ENCODE results near the gene MOV10L1. TPM values are rescaled to one million over a fixed set of nuclear protein-coding genes. Genes with fewer than 3 reads are reported as not detected.
"Not testable (repeated sequence)": the region's sequence is repeated elsewhere in the genome, so short reads cannot be mapped to it uniquely, and the experiment has no call there.

MOV10L1 gene
- total and polyA plus RNA-seq, 9 of the 15 experiments (the other 6 are each of a cell fraction or from before 2014, with no cell fraction given): 0.06 to 0.43 (median 0.15) TPM

DNA sequence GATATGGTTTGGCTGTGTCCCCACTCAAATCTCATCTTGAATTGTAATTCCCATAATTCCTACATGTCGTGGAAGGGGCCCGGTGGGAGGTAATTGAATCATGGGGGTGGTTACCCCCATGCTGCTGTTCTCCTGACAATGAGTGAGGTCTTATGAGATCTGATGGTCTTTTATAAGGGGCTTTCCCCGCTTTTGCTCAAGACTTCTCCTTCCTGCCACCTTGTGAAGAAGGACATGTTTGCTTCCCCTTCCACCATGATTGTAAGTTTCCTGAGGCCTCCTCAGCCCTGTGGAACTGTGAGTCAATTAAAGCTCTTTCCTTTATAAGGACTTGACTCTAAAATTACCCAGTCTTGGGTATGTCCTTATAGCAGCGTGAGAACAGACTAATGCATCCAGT, 2.8 kb upstream of the MOV10L1 start:
- H3K4me2 ChIP-seq (ENCODE audit: insufficient read depth, low read length); H2AFZ ChIP-seq (ENCODE audit: low read depth, low read length); intact Hi-C loops (cut with micrococcal nuclease); CTCF ChIA-PET (ENCODE audit: low intra/inter-chr PET ratio); H3K27ac ChIP-seq (ENCODE audit: extremely low read depth, low read depth, low read length); H3K4me3 ChIP-seq; ATAC-seq; BruUV-seq (replicated peaks); FAIRE-seq; in situ Hi-C loops (cut with MboI); H3K27me3 ChIP-seq (ENCODE audit: control insufficient read depth in 2 of 2, insufficient read depth in 2 of 2, low read length in 2 of 2); H3K9me1 ChIP-seq (ENCODE audit: control insufficient read depth, insufficient read depth, low read length); H3K9ac ChIP-seq (ENCODE audit: insufficient read depth in 1 of 2, low read depth in 2 of 2, low read length in 2 of 2); POLR2A ChIA-PET; H3K79me2 ChIP-seq (ENCODE audit: control insufficient read depth, insufficient read depth, low read length); DNase-seq (ENCODE audit: extremely low read depth in 1 of 4, low spot score in 3 of 4); H3K36me3 ChIP-seq (ENCODE audit: control insufficient read depth, insufficient read depth, low read length); H4K20me1 ChIP-seq (replicated peaks; ENCODE audit: control insufficient read depth, insufficient read depth, low read length); H3K9me3 ChIP-seq (replicated peaks; ENCODE audit: control insufficient read depth, insufficient read depth, low read depth, low read length): not testable (repeated sequence)
- H3K4me1 ChIP-seq (replicated peaks in 1 of 2; ENCODE audit: control insufficient read depth in 2 of 2, insufficient read depth in 2 of 2, low read length in 2 of 2): peaks cover 11 to 19% of the 10 kb centered on the region in 2 experiments; a peak in 4 of 5 replicates
- 57% methylated on average over 4 of the region's 4 CpGs for WGBS (ENCODE audit: insufficient coverage, low coverage, missing lambda C conversion rate)

DNA sequence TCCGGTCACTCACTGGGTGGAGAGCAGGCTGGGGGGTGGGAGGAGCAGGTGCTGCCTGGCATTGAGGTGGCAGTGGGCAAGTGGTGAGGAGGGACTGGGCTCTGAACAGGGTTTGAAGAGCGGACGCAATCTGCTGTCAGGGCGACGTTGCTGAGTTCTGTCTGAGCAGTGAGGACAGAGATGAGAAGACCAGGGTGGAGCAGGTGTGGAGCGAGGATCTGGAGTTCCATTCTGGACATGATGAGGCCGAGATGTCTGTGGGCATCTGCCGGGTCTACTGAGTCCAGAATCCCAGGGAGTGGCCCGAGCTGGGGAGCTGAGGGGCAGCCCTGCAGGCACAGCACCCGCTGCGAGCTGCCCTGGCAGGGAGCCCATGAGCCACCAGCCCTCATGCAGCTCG, 2.2 kb upstream of the MOV10L1 start:
- no peak for ATAC-seq
- H2AFZ ChIP-seq (ENCODE audit: low read depth, low read length): no peak overlapping the region
- TF ChIP-seq, protein P1, sequence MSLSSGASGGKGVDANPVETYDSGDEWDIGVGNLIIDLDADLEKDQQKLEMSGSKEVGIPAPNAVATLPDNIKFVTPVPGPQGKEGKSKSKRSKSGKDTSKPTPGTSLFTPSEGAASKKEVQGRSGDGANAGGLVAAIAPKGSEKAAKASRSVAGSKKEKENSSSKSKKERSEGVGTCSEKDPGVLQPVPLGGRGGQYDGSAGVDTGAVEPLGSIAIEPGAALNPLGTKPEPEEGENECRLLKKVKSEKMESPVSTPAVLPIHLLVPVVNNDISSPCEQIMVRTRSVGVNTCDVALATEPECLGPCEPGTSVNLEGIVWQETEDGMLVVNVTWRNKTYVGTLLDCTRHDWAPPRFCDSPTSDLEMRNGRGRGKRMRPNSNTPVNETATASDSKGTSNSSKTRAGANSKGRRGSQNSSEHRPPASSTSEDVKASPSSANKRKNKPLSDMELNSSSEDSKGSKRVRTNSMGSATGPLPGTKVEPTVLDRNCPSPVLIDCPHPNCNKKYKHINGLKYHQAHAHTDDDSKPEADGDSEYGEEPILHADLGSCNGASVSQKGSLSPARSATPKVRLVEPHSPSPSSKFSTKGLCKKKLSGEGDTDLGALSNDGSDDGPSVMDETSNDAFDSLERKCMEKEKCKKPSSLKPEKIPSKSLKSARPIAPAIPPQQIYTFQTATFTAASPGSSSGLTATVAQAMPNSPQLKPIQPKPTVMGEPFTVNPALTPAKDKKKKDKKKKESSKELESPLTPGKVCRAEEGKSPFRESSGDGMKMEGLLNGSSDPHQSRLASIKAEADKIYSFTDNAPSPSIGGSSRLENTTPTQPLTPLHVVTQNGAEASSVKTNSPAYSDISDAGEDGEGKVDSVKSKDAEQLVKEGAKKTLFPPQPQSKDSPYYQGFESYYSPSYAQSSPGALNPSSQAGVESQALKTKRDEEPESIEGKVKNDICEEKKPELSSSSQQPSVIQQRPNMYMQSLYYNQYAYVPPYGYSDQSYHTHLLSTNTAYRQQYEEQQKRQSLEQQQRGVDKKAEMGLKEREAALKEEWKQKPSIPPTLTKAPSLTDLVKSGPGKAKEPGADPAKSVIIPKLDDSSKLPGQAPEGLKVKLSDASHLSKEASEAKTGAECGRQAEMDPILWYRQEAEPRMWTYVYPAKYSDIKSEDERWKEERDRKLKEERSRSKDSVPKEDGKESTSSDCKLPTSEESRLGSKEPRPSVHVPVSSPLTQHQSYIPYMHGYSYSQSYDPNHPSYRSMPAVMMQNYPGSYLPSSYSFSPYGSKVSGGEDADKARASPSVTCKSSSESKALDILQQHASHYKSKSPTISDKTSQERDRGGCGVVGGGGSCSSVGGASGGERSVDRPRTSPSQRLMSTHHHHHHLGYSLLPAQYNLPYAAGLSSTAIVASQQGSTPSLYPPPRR (CRISPR knock-in tag; IDR thresholded peaks at IDR 0.05; ENCODE audit: borderline replicate concordance): no peak
- TF ChIP-seq ZNF232 (CRISPR knock-in tag; IDR thresholded peaks at IDR 0.05) (no peak), BRF1 (IDR thresholded peaks at IDR 0.05; ENCODE audit: borderline replicate concordance, extremely low read depth, insufficient read length) (no peak), NCOA1 (IDR thresholded peaks at IDR 0.05; ENCODE audit: low read depth) (no peak), ZNF695 (CRISPR knock-in tag; IDR thresholded peaks at IDR 0.05) (no peak)
- intact Hi-C loops (cut with micrococcal nuclease) (no loop called here), in situ Hi-C loops (cut with MboI) (no loop called here)
- H3K79me2 ChIP-seq (ENCODE audit: control insufficient read depth, insufficient read depth, low read length): no peaks in the 10 kb centered on the region
- DNase-seq (ENCODE audit: extremely low read depth in 1 of 4, low spot score in 3 of 4): no peak
- ChIA-PET POLR2A (interaction anchor here (1.3 kb wide), 1 partner anchor 13 kb away, joined by 4 read pairs; no protein-coding TSS in a partner anchor), CTCF (ENCODE audit: low intra/inter-chr PET ratio) (no interaction called here)
- no peaks in the 10 kb centered on the region for H3K9me1 ChIP-seq (ENCODE audit: control insufficient read depth, insufficient read depth, low read length)
- H3K4me3 ChIP-seq: no peak overlapping the region
- BruUV-seq (replicated peaks): no TSS peak
- no peak overlapping the region for H3K9ac ChIP-seq (ENCODE audit: insufficient read depth in 1 of 2, low read depth in 2 of 2, low read length in 2 of 2)
- 74% methylated on average over 10 of the region's 12 CpGs for WGBS (ENCODE audit: insufficient coverage, low coverage, missing lambda C conversion rate)
- no peaks in the 10 kb centered on the region for H4K20me1 ChIP-seq (replicated peaks; ENCODE audit: control insufficient read depth, insufficient read depth, low read length)
- H3K9me3 ChIP-seq (replicated peaks; ENCODE audit: control insufficient read depth, insufficient read depth, low read depth, low read length): peaks cover 4% of the 10 kb centered on the region
- no peak overlapping the region for H3K27ac ChIP-seq (ENCODE audit: extremely low read depth, low read depth, low read length)
- no peaks in the 10 kb centered on the region for H3K36me3 ChIP-seq (ENCODE audit: control insufficient read depth, insufficient read depth, low read length)
- no peak overlapping the region for H3K4me2 ChIP-seq (ENCODE audit: insufficient read depth, low read length)
- H3K4me1 ChIP-seq (replicated peaks in 1 of 2; ENCODE audit: control insufficient read depth in 2 of 2, insufficient read depth in 2 of 2, low read length in 2 of 2): peaks cover 12 to 19% of the 10 kb centered on the region in 2 experiments; a peak in 4 of 5 replicates
- no peak for FAIRE-seq
- no peaks in the 10 kb centered on the region for H3K27me3 ChIP-seq (ENCODE audit: control insufficient read depth in 2 of 2, insufficient read depth in 2 of 2, low read length in 2 of 2)

Data from K562 (cell line).